IPS-20b (cell line): ENCODE data around the gene TBC1D19.
"Not testable (repeated sequence)": the region's sequence is repeated elsewhere in the genome, so short reads cannot be mapped to it uniquely, and the experiment has no call there.

Experiments
- H3K27ac ChIP-seq: one replicate; pipeline ENCODE4 v1.5.1; 2013; ENCODE audit warnings: low read length
- H3K27me3 ChIP-seq: 2 replicates; pipeline ENCODE4 v1.6.1; 2013; ENCODE audit warnings: mild to moderate bottlenecking, low read length, inconsistent platforms; ENCODE audit not compliant: insufficient read depth
- H3K36me3 ChIP-seq: 2 replicates; pipeline ENCODE4 v1.6.1; 2013; ENCODE audit warnings: low read depth, mild to moderate bottlenecking, inconsistent platforms, low read length, moderate library complexity; ENCODE audit not compliant: insufficient read depth
- H3K4me1 ChIP-seq: 2 replicates; pipeline ENCODE4 v1.6.1; 2013; ENCODE audit warnings: mild to moderate bottlenecking, control low read depth, inconsistent platforms, low read length, moderate library complexity; ENCODE audit not compliant: insufficient read depth
- H3K4me3 ChIP-seq: 2 replicates; pipeline ENCODE4 v1.5.1; 2013; ENCODE audit warnings: mild to moderate bottlenecking, low read length, inconsistent platforms
- H3K9ac ChIP-seq: 2 replicates; pipeline ENCODE4 v1.6.1; 2013; ENCODE audit warnings: low read depth, mild to moderate bottlenecking, inconsistent platforms, low read length, moderate library complexity
- H3K9me3 ChIP-seq: 2 replicates; pipeline ENCODE4 v1.6.1; 2013; ENCODE audit warnings: mild to moderate bottlenecking, low read depth, low read length, inconsistent platforms; ENCODE audit not compliant: insufficient read depth

The TBC1D19 gene

GRCh38 chr4:26636458-26636857, 52.6 kb downstream of the TBC1D19 start:
- H3K9me3 ChIP-seq: no peaks in the 10 kb centered on the region
- H3K27ac ChIP-seq: no peak overlapping the region
- H3K4me3 ChIP-seq: no peak overlapping the region
- H3K9ac ChIP-seq: no peak overlapping the region
- H3K36me3 ChIP-seq: no peaks in the 10 kb centered on the region
- H3K27me3 ChIP-seq: no peaks in the 10 kb centered on the region
- H3K4me1 ChIP-seq: no peaks in the 10 kb centered on the region

DNA sequence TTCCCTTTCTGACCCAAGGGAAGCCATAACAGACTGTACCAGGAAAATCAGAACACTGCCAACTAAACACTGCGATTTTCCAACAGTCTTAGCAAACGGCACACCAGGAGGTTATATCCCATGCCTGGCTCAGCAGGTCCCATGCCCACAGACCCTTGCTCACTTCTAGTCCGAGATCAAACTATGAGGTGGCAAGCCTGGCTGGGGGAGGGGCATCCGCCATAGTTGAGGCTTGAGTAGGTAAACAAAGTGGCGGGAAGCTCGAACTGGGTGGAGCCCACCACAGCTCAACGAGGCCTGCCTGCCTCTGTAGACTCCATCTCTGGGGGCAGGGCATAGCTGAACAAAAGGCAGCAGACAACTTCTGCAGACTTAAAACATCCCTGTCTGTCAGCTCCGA, 56.8 kb downstream of the TBC1D19 start:
- H3K9ac ChIP-seq, H3K4me1 ChIP-seq, H3K36me3 ChIP-seq, H3K9me3 ChIP-seq, H3K4me3 ChIP-seq, H3K27me3 ChIP-seq, H3K27ac ChIP-seq: not testable (repeated sequence)

DNA sequence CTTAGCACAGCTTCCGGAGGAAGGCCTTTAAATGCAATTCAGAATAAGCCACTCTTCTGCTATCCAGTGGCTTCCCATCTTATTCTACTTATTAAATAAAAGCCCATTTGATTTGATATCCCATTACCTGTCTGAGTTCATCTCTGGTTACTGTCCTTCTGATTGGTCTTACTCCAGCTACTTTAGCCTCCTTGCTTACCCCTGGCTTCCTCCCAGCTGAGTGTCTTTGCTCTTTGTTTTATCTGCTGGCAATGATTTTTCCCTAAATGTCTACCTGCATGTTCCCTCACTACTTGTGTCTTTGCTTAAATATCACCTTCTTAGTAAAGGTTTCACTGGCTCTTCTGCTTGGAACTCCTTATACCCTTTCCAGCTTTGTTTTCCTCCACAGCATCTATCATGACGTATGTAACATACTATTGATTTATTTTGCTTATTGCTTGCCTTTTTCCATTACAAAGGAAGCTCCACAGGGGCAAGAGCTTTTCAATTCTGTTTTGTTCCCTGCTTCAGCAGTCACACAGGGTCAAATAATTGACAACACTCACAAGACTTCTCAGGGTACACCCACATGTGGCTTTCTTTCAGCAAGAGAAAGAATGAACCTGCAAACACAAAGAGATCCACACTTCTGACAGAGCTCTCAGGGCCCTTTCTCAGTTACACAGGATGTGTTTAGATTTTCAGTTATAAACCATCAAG, 63.8 kb downstream of the TBC1D19 start:
- Histone ChIP-seq H3K9me3 (no peaks in the 10 kb centered on the region), H3K27ac (no peak overlapping the region), H3K4me1 (peaks cover 13% of the 10 kb centered on the region; the same call in 1 of the 2 replicates), H3K4me3 (0 out of 2 replicates have a peak overlapping the region, but pooled peaks have one; percentile 14), H3K9ac (0 out of 2 replicates have a peak overlapping the region, but pooled peaks have one; percentile 8), H3K36me3 (no peaks in the 10 kb centered on the region), H3K27me3 (no peaks in the 10 kb centered on the region)

DNA sequence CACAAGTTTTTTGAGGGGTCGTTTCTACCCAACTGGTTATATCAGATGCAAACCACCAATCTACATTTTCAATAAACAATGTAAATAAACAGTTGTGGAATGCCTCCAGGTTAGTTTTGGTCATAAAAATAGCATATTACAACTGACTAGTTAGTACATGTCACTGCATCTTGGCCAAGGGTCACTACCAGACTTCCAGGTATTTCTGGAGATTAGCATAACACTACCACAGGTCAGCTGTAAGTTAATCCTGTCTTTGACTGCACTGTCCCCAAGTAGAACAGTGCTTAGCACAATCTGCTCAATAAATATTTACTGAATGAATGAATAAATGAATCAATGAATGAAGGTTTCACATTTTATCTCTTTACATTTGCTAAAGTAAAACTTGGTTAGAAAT, 64.4 kb downstream of the TBC1D19 start:
- Histone ChIP-seq H3K9me3 (no peaks in the 10 kb centered on the region), H3K27me3 (no peaks in the 10 kb centered on the region), H3K4me1 (peaks cover 13% of the 10 kb centered on the region; the same call in 1 of the 2 replicates), H3K36me3 (no peaks in the 10 kb centered on the region), H3K9ac (0 out of 2 replicates have a peak overlapping the region, but pooled peaks have one; percentile 8), H3K4me3 (0 out of 2 replicates have a peak overlapping the region, but pooled peaks have one; percentile 14), H3K27ac (no peak overlapping the region)

GRCh38 chr4:26660261-26660660, 76.4 kb downstream of the TBC1D19 start:
- H3K9me3 ChIP-seq: peaks cover 5% of the 10 kb centered on the region; the same call in 1 of the 2 replicates
- H3K27me3 ChIP-seq: no peaks in the 10 kb centered on the region
- H3K9ac ChIP-seq: no peak overlapping the region
- no peak overlapping the region for H3K27ac ChIP-seq
- peaks cover 7% of the 10 kb centered on the region; the same call in 1 of the 2 replicates for H3K4me1 ChIP-seq
- H3K4me3 ChIP-seq: no peak overlapping the region
- H3K36me3 ChIP-seq: no peaks in the 10 kb centered on the region

DNA sequence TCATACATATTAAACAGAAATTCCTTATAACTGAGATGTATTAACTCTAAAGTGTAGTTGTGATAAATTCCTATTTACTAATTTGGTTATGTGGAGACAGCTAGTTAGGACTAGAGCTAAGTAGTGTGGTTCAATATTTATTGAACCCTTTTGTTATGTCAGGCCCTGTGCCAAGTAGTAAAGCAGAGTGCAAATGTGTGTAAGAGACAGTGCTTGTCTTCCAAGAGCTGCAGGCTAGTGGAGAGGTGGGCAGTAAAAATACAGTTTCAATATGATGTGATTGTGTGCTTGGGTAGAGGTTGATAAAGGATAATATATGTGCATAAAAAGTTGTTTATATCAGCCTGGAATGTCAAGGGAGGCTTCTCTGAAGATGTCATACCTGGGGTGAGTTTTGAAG, 80.0 kb downstream of the TBC1D19 start:
- H3K9me3 ChIP-seq: no peaks in the 10 kb centered on the region
- no peaks in the 10 kb centered on the region for H3K27me3 ChIP-seq
- H3K4me3 ChIP-seq: no peak overlapping the region
- no peak overlapping the region for H3K9ac ChIP-seq
- H3K27ac ChIP-seq: no peak overlapping the region
- peaks cover 7% of the 10 kb centered on the region; the same call in 1 of the 2 replicates for H3K4me1 ChIP-seq
- no peaks in the 10 kb centered on the region for H3K36me3 ChIP-seq

- H3K9ac ChIP-seq: no peak overlapping the region
- H3K9me3 ChIP-seq: no peaks in the 10 kb centered on the region
- H3K27me3 ChIP-seq: no peaks in the 10 kb centered on the region
- H3K27ac ChIP-seq: no peak overlapping the region
- peaks cover 10% of the 10 kb centered on the region; the same call in 1 of the 2 replicates for H3K4me1 ChIP-seq
- no peaks in the 10 kb centered on the region for H3K36me3 ChIP-seq
- no peak overlapping the region for H3K4me3 ChIP-seq
These were observed 87.1 kb downstream of the TBC1D19 start for GRCh38 chr4:26670903-26671537.

DNA sequence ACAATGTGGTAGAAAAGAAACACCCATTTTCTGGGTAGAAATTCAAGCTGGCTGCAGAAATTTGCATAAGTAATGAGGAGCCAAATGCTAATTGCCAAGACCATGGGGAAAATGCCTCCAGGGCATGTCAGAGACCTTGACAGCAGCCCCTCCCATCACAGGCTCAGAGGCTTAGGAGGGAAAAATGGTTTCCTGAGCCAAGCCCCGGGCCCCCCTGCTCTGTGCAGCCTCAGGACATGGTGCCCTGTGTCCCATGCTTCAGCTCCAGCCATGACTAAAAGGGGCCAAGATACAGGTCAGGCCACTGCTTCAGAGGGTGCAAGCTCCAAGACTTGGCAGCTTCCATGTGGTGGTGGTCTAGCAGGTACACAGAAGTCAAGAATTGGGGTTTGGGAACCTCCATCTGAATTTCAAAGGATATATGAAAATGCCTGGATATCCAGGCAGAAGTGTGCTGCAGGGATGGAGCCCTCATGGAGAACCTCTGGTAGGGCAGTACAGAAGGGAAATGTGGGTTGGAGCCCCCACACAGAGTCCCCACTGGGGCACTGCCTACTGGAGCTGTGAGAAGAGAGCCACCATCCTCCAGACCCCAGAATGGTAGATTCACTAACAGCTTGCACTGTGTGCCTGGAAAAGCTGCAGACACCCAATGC, 95.3 kb downstream of the TBC1D19 start:
- peaks cover 20% of the 10 kb centered on the region for H3K9me3 ChIP-seq
- not testable (repeated sequence) for H3K27me3 ChIP-seq, H3K9ac ChIP-seq, H3K27ac ChIP-seq, H3K36me3 ChIP-seq, H3K4me3 ChIP-seq, H3K4me1 ChIP-seq

GRCh38 chr4:26682436-26682835, 98.6 kb downstream of the TBC1D19 start:
- Histone ChIP-seq H3K4me1 (peaks cover 5% of the 10 kb centered on the region; the same call in 1 of the 2 replicates), H3K27ac (no peak overlapping the region), H3K36me3 (peaks cover 4% of the 10 kb centered on the region; the same call in 1 of the 2 replicates), H3K9ac (no peak overlapping the region), H3K4me3 (no peak overlapping the region), H3K27me3 (no peaks in the 10 kb centered on the region), H3K9me3 (peaks cover 20% of the 10 kb centered on the region)

DNA sequence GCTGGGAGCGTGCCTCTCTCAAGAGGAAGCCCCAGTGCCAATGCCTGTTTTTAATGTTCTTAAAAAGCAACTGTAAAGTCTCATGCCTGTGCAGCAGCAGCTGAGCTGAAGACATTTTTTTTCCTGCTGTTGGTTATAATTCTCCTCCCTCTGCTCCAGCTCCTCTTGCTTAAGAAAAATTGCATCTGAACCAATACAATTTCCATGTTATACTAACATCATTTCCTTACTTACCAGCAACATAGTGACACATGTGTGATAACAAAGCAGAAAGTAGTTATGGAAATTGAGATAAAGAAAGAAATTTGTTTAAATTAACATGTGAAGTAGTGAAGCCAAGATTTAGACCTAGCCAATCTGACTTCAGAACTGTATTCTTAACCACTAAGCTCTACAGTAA, 101.4 kb downstream of the TBC1D19 start:
- Histone ChIP-seq H3K27me3 (no peaks in the 10 kb centered on the region), H3K27ac (no peak overlapping the region), H3K4me1 (peaks cover 5% of the 10 kb centered on the region; the same call in 1 of the 2 replicates), H3K9me3 (no peaks in the 10 kb centered on the region), H3K9ac (no peak overlapping the region), H3K36me3 (no peaks in the 10 kb centered on the region), H3K4me3 (no peak overlapping the region)

GRCh38 chr4:26687728-26688127, 103.8 kb downstream of the TBC1D19 start:
- H3K36me3 ChIP-seq: no peaks in the 10 kb centered on the region

More at GRCh38 chr4:26687728-26688127, 103.8 kb downstream of the TBC1D19 start:
- H3K27ac ChIP-seq: no peak overlapping the region
- no peaks in the 10 kb centered on the region; the same call in 1 of the 2 replicates for H3K4me1 ChIP-seq
- H3K27me3 ChIP-seq: no peaks in the 10 kb centered on the region
- no peak overlapping the region for H3K9ac ChIP-seq
- no peak overlapping the region for H3K4me3 ChIP-seq
- H3K9me3 ChIP-seq: peaks cover 3% of the 10 kb centered on the region; the same call in 1 of the 2 replicates
